Chondrocyte (in vitro differentiated cells): Measurements from ENCODE around the gene SDR42E1. TPM values are rescaled to one million over a fixed set of nuclear protein-coding genes. Genes with fewer than 3 reads are reported as not detected.

ENCODE experiments used
- DNase-seq: peaks from one replicate; pipeline ENCODE4 v3.0.0; 2021; ENCODE audit warnings: mixed read lengths, low spot score
- H3K27ac Mint-ChIP-seq: one replicate; pipeline ENCODE4 v1.8.0; 2021; ENCODE audit warnings: mild to moderate bottlenecking, moderate library complexity, mixed read lengths; ENCODE audit not compliant: unreplicated experiment
- H3K27me3 Mint-ChIP-seq: 2 replicates; pipeline ENCODE4 v1.8.0; 2021; ENCODE audit warnings: low read depth, mixed read lengths
- H3K36me3 Mint-ChIP-seq: 2 replicates; pipeline ENCODE4 v1.8.0; 2021; ENCODE audit warnings: low read depth, mixed read lengths
- H3K4me1 Mint-ChIP-seq: 2 replicates; pipeline ENCODE4 v1.8.0; 2021; ENCODE audit warnings: low read depth, mild to moderate bottlenecking, mixed read lengths
- H3K4me3 Mint-ChIP-seq: one replicate; pipeline ENCODE4 v1.8.0; 2021; ENCODE audit warnings: mild to moderate bottlenecking, moderate library complexity, mixed read lengths; ENCODE audit not compliant: unreplicated experiment
- H3K9me3 Mint-ChIP-seq: 2 replicates; pipeline ENCODE4 v1.8.0; 2021; ENCODE audit warnings: low read depth, mixed read lengths
- total RNA-seq: library from RNA; stranded (reverse); gene quantifications from 3 replicates; pipeline ENCODE4 v1.2.1, GENCODE V29; 2021
- TF ChIP-seq, protein P1 (sequence below): fragments of 200-600 bp; sonication (generic); IDR thresholded peaks from 2 replicates; pipeline ENCODE4 v1.5.0; 2021; ENCODE audit warnings: antibody characterized with exemption, mild to moderate bottlenecking, moderate library complexity

SDR42E1 gene
- total RNA-seq, 1 donor from 2014 or later, result not detected

DNA sequence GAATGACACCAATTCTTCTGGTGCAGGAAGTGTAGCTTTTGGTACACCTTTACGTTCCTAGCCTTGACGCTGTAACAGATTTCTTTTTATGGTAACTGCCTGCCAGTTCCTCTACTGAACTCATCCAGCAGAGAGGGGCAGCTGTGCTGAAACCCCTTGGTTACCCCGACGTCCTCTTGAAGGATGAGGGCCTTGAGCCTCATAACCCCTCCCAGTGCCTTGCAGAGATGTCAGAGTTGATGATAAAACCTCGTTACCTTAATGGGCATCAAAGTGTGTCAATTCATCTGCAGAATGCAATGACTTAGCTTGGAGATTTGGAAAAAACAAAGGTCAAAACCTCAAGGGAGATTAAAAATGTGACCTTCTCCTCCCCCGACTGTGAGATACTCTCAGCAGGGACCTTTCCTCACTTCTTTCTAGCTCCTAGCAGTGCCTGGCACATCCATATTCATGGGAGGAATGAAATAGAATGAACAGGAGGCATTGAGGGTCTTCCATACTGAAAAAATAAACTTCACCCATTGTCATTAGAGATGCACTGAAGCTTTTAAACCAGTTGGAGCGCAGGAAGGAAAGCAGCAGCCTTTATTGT is 69.2 kb downstream of the SDR42E1 start:
- H3K27ac Mint-ChIP-seq, result no peak overlapping the region
- no peaks in the 10 kb centered on the region for H3K36me3 Mint-ChIP-seq
- DNase-seq, result no peak
- no peaks in the 10 kb centered on the region for H3K9me3 Mint-ChIP-seq
- no peak overlapping the region for H3K4me3 Mint-ChIP-seq
- TF ChIP-seq, protein P1, sequence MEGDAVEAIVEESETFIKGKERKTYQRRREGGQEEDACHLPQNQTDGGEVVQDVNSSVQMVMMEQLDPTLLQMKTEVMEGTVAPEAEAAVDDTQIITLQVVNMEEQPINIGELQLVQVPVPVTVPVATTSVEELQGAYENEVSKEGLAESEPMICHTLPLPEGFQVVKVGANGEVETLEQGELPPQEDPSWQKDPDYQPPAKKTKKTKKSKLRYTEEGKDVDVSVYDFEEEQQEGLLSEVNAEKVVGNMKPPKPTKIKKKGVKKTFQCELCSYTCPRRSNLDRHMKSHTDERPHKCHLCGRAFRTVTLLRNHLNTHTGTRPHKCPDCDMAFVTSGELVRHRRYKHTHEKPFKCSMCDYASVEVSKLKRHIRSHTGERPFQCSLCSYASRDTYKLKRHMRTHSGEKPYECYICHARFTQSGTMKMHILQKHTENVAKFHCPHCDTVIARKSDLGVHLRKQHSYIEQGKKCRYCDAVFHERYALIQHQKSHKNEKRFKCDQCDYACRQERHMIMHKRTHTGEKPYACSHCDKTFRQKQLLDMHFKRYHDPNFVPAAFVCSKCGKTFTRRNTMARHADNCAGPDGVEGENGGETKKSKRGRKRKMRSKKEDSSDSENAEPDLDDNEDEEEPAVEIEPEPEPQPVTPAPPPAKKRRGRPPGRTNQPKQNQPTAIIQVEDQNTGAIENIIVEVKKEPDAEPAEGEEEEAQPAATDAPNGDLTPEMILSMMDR, result no peak
- peaks cover 27% of the 10 kb centered on the region for H3K27me3 Mint-ChIP-seq
- peaks cover 16% of the 10 kb centered on the region for H3K4me1 Mint-ChIP-seq

DNA sequence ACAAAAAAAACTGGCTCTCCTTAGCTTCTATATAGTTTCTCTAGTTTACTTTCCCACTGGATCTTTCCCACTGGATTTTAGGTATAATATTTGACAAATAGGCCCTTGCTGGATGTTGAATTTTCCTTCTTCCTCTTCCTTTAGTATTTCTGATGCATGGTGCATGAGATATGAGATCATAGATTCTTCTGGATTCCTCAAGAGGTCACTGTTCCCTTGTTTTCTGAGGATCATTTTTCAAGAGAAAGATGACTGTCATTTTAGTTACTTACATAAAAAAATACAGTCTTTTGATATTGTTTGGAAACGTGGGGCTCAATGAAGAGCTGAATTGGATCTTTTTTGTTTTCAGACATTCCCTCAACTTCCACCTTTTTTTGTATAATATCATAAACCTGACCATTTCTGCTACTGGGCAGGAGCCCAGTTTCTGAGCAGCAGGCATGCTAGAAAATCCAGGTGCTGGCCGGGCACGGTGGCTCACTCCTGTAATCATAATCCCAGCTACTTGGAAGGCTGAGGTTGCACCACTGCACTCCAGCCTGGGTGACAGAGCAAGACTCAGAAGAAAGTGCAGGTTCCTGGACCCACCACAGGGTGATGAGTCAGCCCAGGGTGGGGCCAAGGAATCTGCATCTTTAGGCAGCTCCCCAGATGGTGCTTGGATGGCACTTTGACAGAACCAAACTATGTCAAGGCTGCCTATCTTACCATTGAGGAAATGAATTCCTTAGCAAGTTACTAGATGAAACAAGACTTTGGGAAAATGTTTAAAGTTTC is 70.3 kb downstream of the SDR42E1 start:
- H3K27me3 Mint-ChIP-seq, result peaks cover 34% of the 10 kb centered on the region
- no peak overlapping the region for H3K27ac Mint-ChIP-seq
- H3K36me3 Mint-ChIP-seq, result no peaks in the 10 kb centered on the region
- no peaks in the 10 kb centered on the region for H3K9me3 Mint-ChIP-seq
- no peak for DNase-seq
- no peak overlapping the region for H3K4me3 Mint-ChIP-seq
- peaks cover 14% of the 10 kb centered on the region for H3K4me1 Mint-ChIP-seq
- TF ChIP-seq, protein P1, result peak; percentile 85

DNA sequence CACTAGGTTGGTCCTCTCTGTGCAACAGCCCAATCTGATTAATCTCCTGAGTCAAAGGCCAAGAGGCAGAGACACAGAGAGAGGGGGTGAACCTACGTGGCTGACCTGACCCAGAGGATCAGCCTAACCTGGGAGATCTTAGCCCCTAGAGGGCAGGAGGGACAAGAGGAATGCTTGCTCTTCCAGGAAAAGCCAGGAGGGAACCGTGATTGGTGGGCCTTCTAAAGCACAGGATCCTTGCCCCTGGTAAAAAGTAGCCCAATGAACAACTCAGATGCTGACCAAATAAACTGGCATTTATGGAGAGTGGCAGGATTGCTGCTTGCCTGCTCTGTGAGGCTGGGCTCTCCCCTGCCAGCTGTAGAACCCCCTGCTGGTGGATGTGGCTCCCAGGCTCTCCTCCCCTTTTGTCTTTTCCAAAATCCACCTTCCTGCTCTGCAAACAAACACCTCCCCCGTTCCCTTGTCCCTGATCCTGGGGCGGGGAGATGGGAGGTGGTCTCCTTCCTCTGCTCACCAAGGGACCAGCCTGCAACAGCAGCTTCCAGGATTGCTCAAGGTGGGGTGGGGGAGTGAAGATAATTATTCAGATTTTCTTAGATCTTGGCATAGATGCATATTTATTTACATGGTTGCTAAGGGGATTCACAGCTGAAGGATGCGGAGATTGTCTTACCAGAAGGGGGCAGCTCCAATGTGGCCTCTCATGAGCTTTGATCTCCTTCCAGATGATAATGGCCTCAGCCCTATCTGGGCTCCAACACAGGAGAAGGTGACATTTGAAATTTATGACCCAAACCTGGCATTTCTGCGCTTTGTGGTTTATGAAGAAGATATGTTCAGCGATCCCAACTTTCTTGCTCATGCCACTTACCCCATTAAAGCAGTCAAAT is 71.9 kb downstream of the SDR42E1 start:
- Mint-ChIP-seq H3K27ac (no peak overlapping the region), H3K4me3 (no peak overlapping the region), H3K4me1 (peaks cover 4% of the 10 kb centered on the region), H3K27me3 (peaks cover 43% of the 10 kb centered on the region), H3K36me3 (no peaks in the 10 kb centered on the region), H3K9me3 (no peaks in the 10 kb centered on the region)
- no peak for DNase-seq
- TF ChIP-seq, protein P1, result no peak

Other genes with a start within 250 kb of the SDR42E1 start
- 0.94 to 1.1 TPM (median 1.1 TPM) in 3 replicates for gene PLCG2, start 232.2 kb downstream of the SDR42E1 start, total RNA-seq
- not detected in 3 replicates for gene HSD17B2, start 23.8 kb upstream of the SDR42E1 start, total RNA-seq
- gene MPHOSPH6, start 158.8 kb upstream of the SDR42E1 start, total RNA-seq, result 13.5 to 23.8 TPM (median 14.6 TPM) in 3 replicates